ENCODE results near the gene ZBTB16.
A peak's percentile ranks its signal among the peaks of the same experiment; 100 is the strongest.

ZBTB16 gene

GRCh38 chr11:114250993-114251814 is 191.7 kb downstream of the ZBTB16 start:
- Histone ChIP-seq H3K4me1 (ENCODE audit: insufficient read depth, low read length) (no peaks in the 10 kb centered on the region), H3K27me3 (ENCODE audit: control insufficient read depth in 1 of 2, insufficient read depth in 2 of 2, low read length in 2 of 2) (no peaks in the 10 kb centered on the region), H3K4me3 (ENCODE audit: low read depth in 1 of 2, low read length in 2 of 2) (no peak overlapping the region), H3K9ac (ENCODE audit: low read length) (no peak overlapping the region), H3K27ac (ENCODE audit: low read depth, low read length) (no peak overlapping the region), H3K9me3 (ENCODE audit: low read length) (no peaks in the 10 kb centered on the region), H3K36me3 (ENCODE audit: insufficient read depth, low read length) (peaks cover 55% of the 10 kb centered on the region)

GRCh38 chr11:114251815-114252337 is 192.4 kb downstream of the ZBTB16 start:
- Histone ChIP-seq H3K4me1 (ENCODE audit: insufficient read depth, low read length) (peaks cover 3% of the 10 kb centered on the region), H3K27ac (ENCODE audit: low read depth, low read length) (no peak overlapping the region), H3K4me3 (ENCODE audit: low read depth in 1 of 2, low read length in 2 of 2) (no peak overlapping the region), H3K27me3 (ENCODE audit: control insufficient read depth in 1 of 2, insufficient read depth in 2 of 2, low read length in 2 of 2) (no peaks in the 10 kb centered on the region), H3K9ac (ENCODE audit: low read length) (no peak overlapping the region), H3K9me3 (ENCODE audit: low read length) (no peaks in the 10 kb centered on the region), H3K36me3 (ENCODE audit: insufficient read depth, low read length) (peaks cover 48% of the 10 kb centered on the region)

- H3K4me1 ChIP-seq (ENCODE audit: insufficient read depth, low read length) = peaks cover 11% of the 10 kb centered on the region
- no peak overlapping the region for H3K9ac ChIP-seq (ENCODE audit: low read length)
- no peak overlapping the region for H3K4me3 ChIP-seq (ENCODE audit: low read depth in 1 of 2, low read length in 2 of 2)
- H3K36me3 ChIP-seq (ENCODE audit: insufficient read depth, low read length) = peaks cover 40% of the 10 kb centered on the region
- no peaks in the 10 kb centered on the region for H3K27me3 ChIP-seq (ENCODE audit: control insufficient read depth in 1 of 2, insufficient read depth in 2 of 2, low read length in 2 of 2)
- H3K27ac ChIP-seq (ENCODE audit: low read depth, low read length) = no peak overlapping the region
- H3K9me3 ChIP-seq (ENCODE audit: low read length) = no peaks in the 10 kb centered on the region
These were observed 193.3 kb downstream of the ZBTB16 start for GRCh38 chr11:114252767-114253166.

GRCh38 chr11:114253771-114254170 is 194.3 kb downstream of the ZBTB16 start:
- no peaks in the 10 kb centered on the region for H3K9me3 ChIP-seq (ENCODE audit: low read length)
- no peak overlapping the region for H3K4me3 ChIP-seq (ENCODE audit: low read depth in 1 of 2, low read length in 2 of 2)
- no peak overlapping the region for H3K27ac ChIP-seq (ENCODE audit: low read depth, low read length)
- no peak overlapping the region for H3K9ac ChIP-seq (ENCODE audit: low read length)
- peaks cover 32% of the 10 kb centered on the region for H3K36me3 ChIP-seq (ENCODE audit: insufficient read depth, low read length)
- H3K27me3 ChIP-seq (ENCODE audit: control insufficient read depth in 1 of 2, insufficient read depth in 2 of 2, low read length in 2 of 2) = no peaks in the 10 kb centered on the region
- H3K4me1 ChIP-seq (ENCODE audit: insufficient read depth, low read length) = peaks cover 22% of the 10 kb centered on the region

GRCh38 chr11:114254571-114255146 is 195.1 kb downstream of the ZBTB16 start:
- no peak overlapping the region for H3K9ac ChIP-seq (ENCODE audit: low read length)
- no peaks in the 10 kb centered on the region for H3K27me3 ChIP-seq (ENCODE audit: control insufficient read depth in 1 of 2, insufficient read depth in 2 of 2, low read length in 2 of 2)
- no peak overlapping the region for H3K27ac ChIP-seq (ENCODE audit: low read depth, low read length)
- peaks cover 31% of the 10 kb centered on the region for H3K36me3 ChIP-seq (ENCODE audit: insufficient read depth, low read length)
- no peaks in the 10 kb centered on the region for H3K9me3 ChIP-seq (ENCODE audit: low read length)
- H3K4me3 ChIP-seq (ENCODE audit: low read depth in 1 of 2, low read length in 2 of 2) = no peak overlapping the region
- H3K4me1 ChIP-seq (ENCODE audit: insufficient read depth, low read length) = peaks cover 26% of the 10 kb centered on the region

GRCh38 chr11:114255289-114255688 is 195.8 kb downstream of the ZBTB16 start:
- Histone ChIP-seq H3K4me3 (ENCODE audit: low read depth in 1 of 2, low read length in 2 of 2) (no peak overlapping the region), H3K9me3 (ENCODE audit: low read length) (no peaks in the 10 kb centered on the region), H3K27ac (ENCODE audit: low read depth, low read length) (no peak overlapping the region), H3K9ac (ENCODE audit: low read length) (no peak overlapping the region), H3K27me3 (ENCODE audit: control insufficient read depth in 1 of 2, insufficient read depth in 2 of 2, low read length in 2 of 2) (no peaks in the 10 kb centered on the region), H3K4me1 (ENCODE audit: insufficient read depth, low read length) (peaks cover 32% of the 10 kb centered on the region), H3K36me3 (ENCODE audit: insufficient read depth, low read length) (peaks cover 26% of the 10 kb centered on the region)

- Histone ChIP-seq H3K4me3 (ENCODE audit: low read depth in 1 of 2, low read length in 2 of 2) (no peak overlapping the region), H3K4me1 (ENCODE audit: insufficient read depth, low read length) (peaks cover 39% of the 10 kb centered on the region), H3K27me3 (ENCODE audit: control insufficient read depth in 1 of 2, insufficient read depth in 2 of 2, low read length in 2 of 2) (no peaks in the 10 kb centered on the region), H3K9me3 (ENCODE audit: low read length) (no peaks in the 10 kb centered on the region), H3K27ac (ENCODE audit: low read depth, low read length) (peak overlapping the region; percentile 43), H3K9ac (ENCODE audit: low read length) (no peak overlapping the region), H3K36me3 (ENCODE audit: insufficient read depth, low read length) (peaks cover 17% of the 10 kb centered on the region)
These were observed 196.9 kb downstream of the ZBTB16 start for GRCh38 chr11:114256176-114256966.

GRCh38 chr11:114256967-114257286 is 197.4 kb downstream of the ZBTB16 start:
- Histone ChIP-seq H3K36me3 (ENCODE audit: insufficient read depth, low read length) (peaks cover 15% of the 10 kb centered on the region), H3K4me3 (ENCODE audit: low read depth in 1 of 2, low read length in 2 of 2) (no peak overlapping the region), H3K27me3 (ENCODE audit: control insufficient read depth in 1 of 2, insufficient read depth in 2 of 2, low read length in 2 of 2) (no peaks in the 10 kb centered on the region), H3K27ac (ENCODE audit: low read depth, low read length) (peak overlapping the region; percentile 43), H3K4me1 (ENCODE audit: insufficient read depth, low read length) (peaks cover 39% of the 10 kb centered on the region), H3K9me3 (ENCODE audit: low read length) (no peaks in the 10 kb centered on the region), H3K9ac (ENCODE audit: low read length) (no peak overlapping the region)

GRCh38 chr11:114257621-114258558 is 198.4 kb downstream of the ZBTB16 start:
- Histone ChIP-seq H3K27me3 (ENCODE audit: control insufficient read depth in 1 of 2, insufficient read depth in 2 of 2, low read length in 2 of 2) (no peaks in the 10 kb centered on the region), H3K9me3 (ENCODE audit: low read length) (no peaks in the 10 kb centered on the region), H3K4me3 (ENCODE audit: low read depth in 1 of 2, low read length in 2 of 2) (no peak overlapping the region), H3K27ac (ENCODE audit: low read depth, low read length) (peak overlapping the region; percentile 43), H3K36me3 (ENCODE audit: insufficient read depth, low read length) (peaks cover 6% of the 10 kb centered on the region), H3K9ac (ENCODE audit: low read length) (peak overlapping the region; percentile 28), H3K4me1 (ENCODE audit: insufficient read depth, low read length) (peaks cover 39% of the 10 kb centered on the region)

GRCh38 chr11:114258696-114259095 is 199.2 kb downstream of the ZBTB16 start:
- Histone ChIP-seq H3K9ac (ENCODE audit: low read length) (peak overlapping the region; percentile 28), H3K4me3 (ENCODE audit: low read depth in 1 of 2, low read length in 2 of 2) (no peak overlapping the region), H3K4me1 (ENCODE audit: insufficient read depth, low read length) (peaks cover 39% of the 10 kb centered on the region), H3K36me3 (ENCODE audit: insufficient read depth, low read length) (no peaks in the 10 kb centered on the region), H3K27me3 (ENCODE audit: control insufficient read depth in 1 of 2, insufficient read depth in 2 of 2, low read length in 2 of 2) (no peaks in the 10 kb centered on the region), H3K9me3 (ENCODE audit: low read length) (no peaks in the 10 kb centered on the region), H3K27ac (ENCODE audit: low read depth, low read length) (peak overlapping the region; percentile 43)
